Activated CD8-positive, alpha-beta memory T cell treated with anti-CD3 and anti-CD28 coated beads, Interleukin-2, amount 50 U/mL, for 24 hours (primary cell): ENCODE data around the gene POTEB.
"Not testable (repeated sequence)": the region's sequence is repeated elsewhere in the genome, so short reads cannot be mapped to it uniquely, and the experiment has no call there.

Experiments
- DNase-seq: peaks from one replicate; pipeline ENCODE4 v3.0.0-alpha.2; 2020; ENCODE audit errors: extremely low read depth

The POTEB gene

DNA sequence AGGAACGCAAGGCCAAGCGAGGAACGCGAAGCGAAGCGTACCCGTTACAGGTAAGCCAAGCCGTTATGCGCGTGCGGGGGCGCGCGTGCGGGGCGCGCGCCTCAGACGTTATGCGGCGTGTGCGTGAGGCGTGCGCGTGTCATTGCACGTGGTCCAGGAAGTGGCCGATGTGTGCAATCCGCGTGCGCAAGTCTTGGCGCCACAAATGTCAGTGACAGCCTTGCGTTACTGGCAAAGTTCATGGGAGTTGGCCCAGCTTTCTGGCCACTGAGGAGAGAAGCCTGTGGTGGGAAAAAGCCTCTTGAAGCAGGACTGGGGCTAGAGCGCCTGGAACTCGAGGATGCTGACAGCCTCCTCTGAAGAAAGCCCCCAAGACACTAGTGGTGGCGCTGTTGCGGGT is at the start of gene POTEB:
TSS of gene POTEB (minus strand) at position 101 of the 400 bp plus-strand sequence. CDS start 489 bp downstream, outside the sequence.
- DNase-seq = not testable (repeated sequence)

DNA sequence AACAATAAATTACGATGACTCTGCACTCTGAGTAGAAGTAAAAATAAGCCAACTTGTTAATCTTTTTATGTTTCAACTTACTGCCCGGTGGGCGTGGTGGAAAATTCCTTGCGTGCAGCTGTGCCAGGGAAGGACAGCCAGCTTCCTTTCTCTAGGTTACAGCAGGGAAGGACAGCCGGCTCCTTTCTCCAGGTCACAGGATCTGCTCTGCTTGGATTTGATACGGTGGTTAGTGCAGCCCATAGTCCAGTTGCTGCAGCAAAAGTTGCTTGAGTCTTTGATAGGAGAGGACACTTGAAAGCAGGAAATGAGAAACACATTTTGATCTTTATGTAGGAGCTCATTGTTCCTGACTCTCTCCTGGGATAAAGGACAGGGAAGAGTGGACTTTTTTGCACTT is 13.4 kb upstream of the POTEB start:
- DNase-seq = not testable (repeated sequence)

DNA sequence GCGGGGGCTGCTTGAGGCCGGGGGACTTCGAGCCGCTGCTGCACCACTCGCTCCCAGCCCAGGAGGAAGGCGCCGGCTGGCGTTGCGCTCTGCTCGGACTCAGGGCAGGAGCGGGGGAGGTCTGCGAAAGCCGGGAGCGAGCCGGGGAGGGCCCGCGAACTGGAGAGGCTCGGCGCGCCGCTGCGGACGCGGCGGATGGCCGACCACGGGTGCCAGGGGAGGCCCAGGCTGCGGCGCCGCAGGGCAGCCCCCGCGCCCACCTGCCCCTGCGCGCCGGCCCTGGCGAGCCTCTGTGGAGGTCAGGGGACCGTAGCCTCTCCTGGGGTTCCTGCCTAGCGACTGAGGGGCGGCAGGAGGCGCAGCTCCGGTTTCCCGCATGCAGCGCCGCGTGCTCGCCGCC is 12.0 kb upstream of the POTEB start:
- DNase-seq = not testable (repeated sequence)

DNA sequence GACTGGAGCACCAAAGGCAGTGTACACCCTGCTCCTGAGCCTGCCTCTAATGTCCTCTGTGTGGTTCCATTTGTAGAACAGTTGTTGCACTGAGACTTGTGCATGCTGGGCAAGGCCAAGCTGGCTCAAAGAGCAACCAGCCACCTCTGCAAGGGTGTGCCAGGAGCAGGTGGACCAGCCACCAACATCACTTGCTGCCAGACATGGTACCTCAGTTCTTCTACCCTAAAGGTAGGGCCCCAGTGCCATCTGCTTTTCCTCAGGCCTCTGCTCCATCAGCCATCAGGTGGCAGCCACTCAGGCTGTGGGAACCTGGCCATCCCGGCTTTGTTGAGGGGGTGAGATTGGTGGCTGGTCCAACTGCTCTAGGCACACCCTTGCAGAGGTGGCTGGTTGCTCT is 38.7 kb downstream of the POTEB start:
- not testable (repeated sequence) for DNase-seq
